Esophagus muscularis mucosa (tissue), 4 donors: ENCODE results near the gene GRIN3B. TPM values are rescaled to one million over a fixed set of nuclear protein-coding genes. Genes with fewer than 3 reads are reported as not detected.

Experiments
- DNase-seq: peaks from one replicate; pipeline ENCODE4 v3.0.0-alpha.2; 2017; ENCODE audit errors: extremely low spot score
- H3K27ac ChIP-seq, 4 donors: fragments of 200-600 bp; sonication (generic); replicated peaks in 1 of 4; 1 replicate in 3 of 4; 2 replicates in 1 of 4; pipeline ENCODE4 v1.5.1; 2016 to 2019; ENCODE audit warnings: mild to moderate bottlenecking in 1 of 4
- H3K27me3 ChIP-seq, 4 donors: fragments of 200-600 bp; sonication (generic); one replicate each; pipeline versions ENCODE4 v1.5.1 to v1.6.0; 2016 to 2019
- H3K36me3 ChIP-seq, 4 donors: fragments of 200-600 bp; sonication (generic); one replicate each; pipeline ENCODE4 v1.5.1; 2016 to 2019
- H3K4me1 ChIP-seq, 4 donors: fragments of 200-600 bp; sonication (generic); one replicate each; pipeline ENCODE4 v1.5.1; 2016 to 2019
- H3K4me3 ChIP-seq, 4 donors: fragments of 200-600 bp; sonication (generic); 1 replicate in 2 of 4; 2 replicates in 2 of 4; pipeline ENCODE4 v1.5.1; 2016 to 2019; ENCODE audit warnings: mild to moderate bottlenecking in 4 of 4, moderate library complexity in 1 of 4
- H3K9me3 ChIP-seq, 4 donors: fragments of 200-600 bp; sonication (generic); 1 replicate in 3 of 4; 2 replicates in 1 of 4; pipeline ENCODE4 v1.5.1; 2016 to 2019
- EP300 ChIP-seq: sonication (generic); formaldehyde crosslinking; IDR thresholded peaks from one replicate; pipeline ENCODE4 v1.6.1; 2017; ENCODE audit warnings: antibody characterized with exemption
- POLR2A ChIP-seq: fragments of 450-650 bp; IDR thresholded peaks from one replicate; pipeline ENCODE4 v1.6.1; 2017; ENCODE audit warnings: antibody characterized with exemption, moderate library complexity, mild to moderate bottlenecking, low read depth
- POLR2AphosphoS5 ChIP-seq, 2 donors: sonication (generic); formaldehyde crosslinking; IDR thresholded peaks; one replicate each; pipeline ENCODE4 v1.6.1; 2017; ENCODE audit warnings: antibody characterized with exemption in 2 of 2
- WGBS: methylation state at CpG from one replicate; pipeline ENCODE4 v1.1.5; 2018; 5-methylcytosine and 5-hydroxymethylcytosine counted together
- intact Hi-C: fragments of 100-400 bp; cut with DNase I; formaldehyde crosslinking; loops from one replicate; pipeline ENCODE4 v1.15.1; 2023
- total RNA-seq, 4 donors: library from RNA; depleted of rRNA; stranded (reverse); fragments of >200 nt; gene quantifications; one replicate each; pipeline versions ENCODE4 v1.1.0 to v1.2.1, GENCODE V29; 2016
- TF ChIP-seq, protein P1 (sequence below), 3 experiments: fragments of 200-600 bp in 2 of 3; fragments of 450-650 bp in 1 of 3; sonication (generic) in 2 of 3; IDR thresholded peaks; one replicate each; pipeline ENCODE4 v1.5.1; 2017 to 2019; ENCODE audit warnings: antibody characterized with exemption in 3 of 3, mild to moderate bottlenecking in 2 of 3, moderate library complexity in 1 of 3

Gene GRIN3B
- total RNA-seq, 4 donors from 2014 or later, result 0.13 to 0.17 TPM; not detected in 2

- intact Hi-C loops, result no loop called here
- no peaks in the 10 kb centered on the region for H3K9me3 ChIP-seq
- H3K27me3 ChIP-seq, result peaks cover 0 to 21% (median 4%) of the 10 kb centered on the region in 4 donors
- no peak overlapping the region for H3K4me3 ChIP-seq
- no peak overlapping the region for H3K27ac ChIP-seq
- H3K4me1 ChIP-seq, result no peaks in the 10 kb centered on the region
- TF ChIP-seq EP300, result no peak
- no peak for TF ChIP-seq POLR2AphosphoS5 (IDR thresholded peaks at IDR 0.05)
- TF ChIP-seq POLR2A, result no peak
- TF ChIP-seq, protein P1, sequence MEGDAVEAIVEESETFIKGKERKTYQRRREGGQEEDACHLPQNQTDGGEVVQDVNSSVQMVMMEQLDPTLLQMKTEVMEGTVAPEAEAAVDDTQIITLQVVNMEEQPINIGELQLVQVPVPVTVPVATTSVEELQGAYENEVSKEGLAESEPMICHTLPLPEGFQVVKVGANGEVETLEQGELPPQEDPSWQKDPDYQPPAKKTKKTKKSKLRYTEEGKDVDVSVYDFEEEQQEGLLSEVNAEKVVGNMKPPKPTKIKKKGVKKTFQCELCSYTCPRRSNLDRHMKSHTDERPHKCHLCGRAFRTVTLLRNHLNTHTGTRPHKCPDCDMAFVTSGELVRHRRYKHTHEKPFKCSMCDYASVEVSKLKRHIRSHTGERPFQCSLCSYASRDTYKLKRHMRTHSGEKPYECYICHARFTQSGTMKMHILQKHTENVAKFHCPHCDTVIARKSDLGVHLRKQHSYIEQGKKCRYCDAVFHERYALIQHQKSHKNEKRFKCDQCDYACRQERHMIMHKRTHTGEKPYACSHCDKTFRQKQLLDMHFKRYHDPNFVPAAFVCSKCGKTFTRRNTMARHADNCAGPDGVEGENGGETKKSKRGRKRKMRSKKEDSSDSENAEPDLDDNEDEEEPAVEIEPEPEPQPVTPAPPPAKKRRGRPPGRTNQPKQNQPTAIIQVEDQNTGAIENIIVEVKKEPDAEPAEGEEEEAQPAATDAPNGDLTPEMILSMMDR (IDR thresholded peaks at IDR 0.05), result no peak
- 92% methylated on average over 34 of the region's 73 CpGs for whole genome bisulfite sequencing
- no peak for DNase-seq
- peaks cover 36 to 44% (median 43%) of the 10 kb centered on the region in 4 donors for H3K36me3 ChIP-seq
Measured at GRCh38 chr19:1007399-1008251, 7.4 kb downstream of the GRIN3B start.

- Histone ChIP-seq H3K27me3 (peaks cover 0 to 13% (median 0%) of the 10 kb centered on the region in 4 donors), H3K36me3 (peaks cover 41 to 52% (median 51%) of the 10 kb centered on the region in 4 donors), H3K4me1 (peaks cover 0 to 6% (median 0%) of the 10 kb centered on the region in 4 donors), H3K27ac (no peak overlapping the region), H3K4me3 (no peak overlapping the region), H3K9me3 (no peaks in the 10 kb centered on the region)
- WGBS, result 92% methylated on average over 32 of the region's 45 CpGs
- intact Hi-C loops, result no loop called here
- TF ChIP-seq POLR2A, result no peak
- TF ChIP-seq EP300, result no peak
- TF ChIP-seq, protein P1 (IDR thresholded peaks at IDR 0.05), result no peak
- no peak for TF ChIP-seq POLR2AphosphoS5 (IDR thresholded peaks at IDR 0.05)
- no peak for DNase-seq
Measured at GRCh38 chr19:1008268-1009040, 8.2 kb downstream of the GRIN3B start.

- Histone ChIP-seq H3K36me3 (peaks cover 48 to 61% (median 60%) of the 10 kb centered on the region in 4 donors), H3K4me3 (no peak overlapping the region), H3K27me3 (peaks cover 0 to 5% (median 0%) of the 10 kb centered on the region in 4 donors), H3K4me1 (peaks cover 0 to 15% (median 3%) of the 10 kb centered on the region in 4 donors), H3K9me3 (no peaks in the 10 kb centered on the region), H3K27ac (peak overlapping the region in 2 of 4 donors; percentile 21 to 36)
- 86% methylated on average over 19 of the region's 92 CpGs for WGBS
- no peak for DNase-seq
- intact Hi-C loops, result no loop called here
- no peak for TF ChIP-seq POLR2AphosphoS5 (IDR thresholded peaks at IDR 0.05)
- TF ChIP-seq, protein P1 (IDR thresholded peaks at IDR 0.05), result no peak
- TF ChIP-seq EP300, result no peak
- TF ChIP-seq POLR2A, result no peak
Measured at GRCh38 chr19:1009041-1009980, 9.1 kb downstream of the GRIN3B start.

GRCh38 chr19:1009981-1010538 is 9.8 kb downstream of the GRIN3B start:
- H3K4me3 ChIP-seq, result no peak overlapping the region
- H3K36me3 ChIP-seq, result peaks cover 48 to 68% (median 66%) of the 10 kb centered on the region in 4 donors
- DNase-seq, result no peak
- peaks cover 4 to 22% (median 9%) of the 10 kb centered on the region in 4 donors for H3K4me1 ChIP-seq
- H3K9me3 ChIP-seq, result no peaks in the 10 kb centered on the region
- no peak for TF ChIP-seq POLR2AphosphoS5 (IDR thresholded peaks at IDR 0.05)
- TF ChIP-seq, protein P1 (IDR thresholded peaks at IDR 0.05), result no peak
- no peak for TF ChIP-seq POLR2A
- H3K27me3 ChIP-seq, result no peaks in the 10 kb centered on the region
- H3K27ac ChIP-seq, result peak overlapping the region in 1 of 4 donors; percentile 21
- intact Hi-C loops, result no loop called here
- WGBS, result 83% methylated on average over 13 of the region's 29 CpGs
